IPS-18a (cell line): Measurements from ENCODE around the gene GALNT6.

Source experiments
- H3K27ac ChIP-seq: one replicate; pipeline ENCODE4 v1.5.1; 2013; ENCODE audit warnings: low read length
- H3K27me3 ChIP-seq: one replicate; pipeline ENCODE4 v1.6.1; 2013; ENCODE audit warnings: mild to moderate bottlenecking, low read length; ENCODE audit not compliant: control insufficient read depth, insufficient read depth
- H3K36me3 ChIP-seq: one replicate; pipeline ENCODE4 v1.6.1; 2013; ENCODE audit warnings: low read depth, low read length; ENCODE audit not compliant: control insufficient read depth
- H3K4me1 ChIP-seq: one replicate; pipeline ENCODE4 v1.6.1; 2013; ENCODE audit warnings: low read depth, low read length; ENCODE audit not compliant: control insufficient read depth
- H3K4me3 ChIP-seq: one replicate; pipeline ENCODE4 v1.5.1; 2013; ENCODE audit warnings: low read length
- H3K9ac ChIP-seq: one replicate; pipeline ENCODE4 v1.6.1; 2013; ENCODE audit warnings: mild to moderate bottlenecking, low read length, moderate library complexity
- H3K9me3 ChIP-seq: one replicate; pipeline ENCODE4 v1.6.1; 2013; ENCODE audit warnings: low read depth, low read length; ENCODE audit not compliant: control insufficient read depth

GALNT6 gene

GRCh38 chr12:51421266-51421884 is 30.2 kb upstream of the GALNT6 start:
- peaks cover 32% of the 10 kb centered on the region for H3K4me1 ChIP-seq
- H3K27ac ChIP-seq, result no peak overlapping the region
- H3K9me3 ChIP-seq, result no peaks in the 10 kb centered on the region
- H3K9ac ChIP-seq, result no peak overlapping the region
- H3K27me3 ChIP-seq, result no peaks in the 10 kb centered on the region
- H3K36me3 ChIP-seq, result no peaks in the 10 kb centered on the region
- H3K4me3 ChIP-seq, result no peak overlapping the region

GRCh38 chr12:51419425-51420193 is 28.4 kb upstream of the GALNT6 start:
- Histone ChIP-seq H3K27ac (no peak overlapping the region), H3K27me3 (no peaks in the 10 kb centered on the region), H3K36me3 (no peaks in the 10 kb centered on the region), H3K9ac (no peak overlapping the region), H3K9me3 (no peaks in the 10 kb centered on the region), H3K4me1 (peaks cover 25% of the 10 kb centered on the region), H3K4me3 (no peak overlapping the region)

- Histone ChIP-seq H3K9ac (no peak overlapping the region), H3K4me1 (peaks cover 20% of the 10 kb centered on the region), H3K27me3 (no peaks in the 10 kb centered on the region), H3K4me3 (no peak overlapping the region), H3K36me3 (no peaks in the 10 kb centered on the region), H3K9me3 (no peaks in the 10 kb centered on the region), H3K27ac (no peak overlapping the region)
Measured at GRCh38 chr12:51417826-51418225, 26.6 kb upstream of the GALNT6 start.

GRCh38 chr12:51415931-51416330 is 24.7 kb upstream of the GALNT6 start:
- no peaks in the 10 kb centered on the region for H3K36me3 ChIP-seq
- no peak overlapping the region for H3K27ac ChIP-seq
- no peaks in the 10 kb centered on the region for H3K27me3 ChIP-seq
- no peak overlapping the region for H3K4me3 ChIP-seq
- H3K4me1 ChIP-seq, result peaks cover 20% of the 10 kb centered on the region
- H3K9me3 ChIP-seq, result no peaks in the 10 kb centered on the region
- no peak overlapping the region for H3K9ac ChIP-seq

GRCh38 chr12:51413791-51414190 is 22.6 kb upstream of the GALNT6 start:
- Histone ChIP-seq H3K9ac (no peak overlapping the region), H3K27ac (no peak overlapping the region), H3K4me3 (no peak overlapping the region), H3K27me3 (no peaks in the 10 kb centered on the region), H3K4me1 (peaks cover 4% of the 10 kb centered on the region), H3K36me3 (no peaks in the 10 kb centered on the region), H3K9me3 (no peaks in the 10 kb centered on the region)

GRCh38 chr12:51413149-51413548 is 21.9 kb upstream of the GALNT6 start:
- Histone ChIP-seq H3K4me3 (no peak overlapping the region), H3K27ac (no peak overlapping the region), H3K9me3 (no peaks in the 10 kb centered on the region), H3K36me3 (no peaks in the 10 kb centered on the region), H3K27me3 (no peaks in the 10 kb centered on the region), H3K9ac (no peak overlapping the region), H3K4me1 (no peaks in the 10 kb centered on the region)

GRCh38 chr12:51409846-51410245 is 18.6 kb upstream of the GALNT6 start:
- H3K27me3 ChIP-seq, result no peaks in the 10 kb centered on the region
- H3K9me3 ChIP-seq, result no peaks in the 10 kb centered on the region
- H3K9ac ChIP-seq, result no peak overlapping the region
- H3K27ac ChIP-seq, result no peak overlapping the region
- no peaks in the 10 kb centered on the region for H3K36me3 ChIP-seq
- H3K4me1 ChIP-seq, result no peaks in the 10 kb centered on the region
- no peak overlapping the region for H3K4me3 ChIP-seq

GRCh38 chr12:51407604-51408003 is 16.4 kb upstream of the GALNT6 start:
- no peaks in the 10 kb centered on the region for H3K36me3 ChIP-seq
- no peak overlapping the region for H3K4me3 ChIP-seq
- H3K27ac ChIP-seq, result no peak overlapping the region
- no peaks in the 10 kb centered on the region for H3K9me3 ChIP-seq
- no peaks in the 10 kb centered on the region for H3K27me3 ChIP-seq
- no peak overlapping the region for H3K9ac ChIP-seq
- no peaks in the 10 kb centered on the region for H3K4me1 ChIP-seq

- Histone ChIP-seq H3K36me3 (no peaks in the 10 kb centered on the region), H3K27ac (no peak overlapping the region), H3K4me1 (no peaks in the 10 kb centered on the region), H3K9ac (no peak overlapping the region), H3K4me3 (no peak overlapping the region), H3K9me3 (no peaks in the 10 kb centered on the region), H3K27me3 (no peaks in the 10 kb centered on the region)
Measured at GRCh38 chr12:51406859-51407258, 15.7 kb upstream of the GALNT6 start.

- H3K36me3 ChIP-seq, result no peaks in the 10 kb centered on the region
- H3K9me3 ChIP-seq, result no peaks in the 10 kb centered on the region
- H3K27me3 ChIP-seq, result no peaks in the 10 kb centered on the region
- H3K27ac ChIP-seq, result no peak overlapping the region
- no peak overlapping the region for H3K9ac ChIP-seq
- no peak overlapping the region for H3K4me3 ChIP-seq
- H3K4me1 ChIP-seq, result no peaks in the 10 kb centered on the region
Measured at GRCh38 chr12:51406290-51406689, 15.1 kb upstream of the GALNT6 start.

GRCh38 chr12:51405801-51406207 is 14.6 kb upstream of the GALNT6 start:
- H3K9ac ChIP-seq, result no peak overlapping the region
- H3K27me3 ChIP-seq, result no peaks in the 10 kb centered on the region
- no peaks in the 10 kb centered on the region for H3K9me3 ChIP-seq
- no peak overlapping the region for H3K4me3 ChIP-seq
- H3K4me1 ChIP-seq, result no peaks in the 10 kb centered on the region
- no peak overlapping the region for H3K27ac ChIP-seq
- H3K36me3 ChIP-seq, result no peaks in the 10 kb centered on the region

- no peak overlapping the region for H3K9ac ChIP-seq
- no peaks in the 10 kb centered on the region for H3K27me3 ChIP-seq
- H3K4me3 ChIP-seq, result no peak overlapping the region
- no peaks in the 10 kb centered on the region for H3K9me3 ChIP-seq
- no peaks in the 10 kb centered on the region for H3K4me1 ChIP-seq
- H3K27ac ChIP-seq, result no peak overlapping the region
- no peaks in the 10 kb centered on the region for H3K36me3 ChIP-seq
Measured at GRCh38 chr12:51404627-51405026, 13.4 kb upstream of the GALNT6 start.
